Astrocyte (in vitro differentiated cells and primary cell): ENCODE results near the gene CYP4B1.

Experiments used
- EZH2 ChIP-seq: IDR thresholded peaks from 2 replicates; pipeline ENCODE4 v1.6.1; 2012; ENCODE audit warnings: mild to moderate bottlenecking, low read length, inconsistent platforms; ENCODE audit not compliant: insufficient read depth
- TF ChIP-seq, protein P1 (sequence below): IDR thresholded peaks from 2 replicates; pipeline ENCODE4 v1.5.1; 2011; ENCODE audit warnings: low read depth, mild to moderate bottlenecking, inconsistent platforms, low read length, moderate library complexity; ENCODE audit not compliant: insufficient read depth

DNA sequence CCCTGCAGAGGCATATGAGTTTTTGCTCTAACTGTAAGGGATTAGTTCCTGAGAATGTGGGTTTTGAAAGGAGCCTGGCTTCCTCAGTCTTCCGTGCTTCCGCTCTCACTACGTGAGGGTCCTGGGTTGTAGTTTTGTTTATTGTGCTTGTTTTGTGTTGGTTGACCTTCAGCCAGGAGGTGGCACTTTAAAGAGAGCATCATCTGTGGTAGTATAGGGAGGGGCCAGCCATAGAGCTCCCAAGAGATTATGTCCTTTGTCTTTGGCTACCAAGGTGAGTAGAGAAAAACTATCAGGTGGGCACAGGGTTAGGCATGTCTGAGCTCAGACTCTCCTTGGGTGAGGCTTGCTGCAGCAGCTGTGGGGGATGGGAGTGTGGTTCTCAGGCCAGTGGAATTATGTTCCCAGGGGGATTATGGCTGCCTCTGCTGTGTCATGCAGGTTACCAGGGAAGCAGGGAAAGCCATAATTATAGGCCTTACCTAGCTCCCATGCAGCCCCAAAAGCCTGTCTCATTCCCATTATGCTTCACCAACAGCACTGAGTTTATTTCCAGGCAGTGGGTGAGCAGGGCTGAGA is 23.5 kb downstream of the CYP4B1 start:
- no peak for TF ChIP-seq EZH2
- TF ChIP-seq, protein P1, sequence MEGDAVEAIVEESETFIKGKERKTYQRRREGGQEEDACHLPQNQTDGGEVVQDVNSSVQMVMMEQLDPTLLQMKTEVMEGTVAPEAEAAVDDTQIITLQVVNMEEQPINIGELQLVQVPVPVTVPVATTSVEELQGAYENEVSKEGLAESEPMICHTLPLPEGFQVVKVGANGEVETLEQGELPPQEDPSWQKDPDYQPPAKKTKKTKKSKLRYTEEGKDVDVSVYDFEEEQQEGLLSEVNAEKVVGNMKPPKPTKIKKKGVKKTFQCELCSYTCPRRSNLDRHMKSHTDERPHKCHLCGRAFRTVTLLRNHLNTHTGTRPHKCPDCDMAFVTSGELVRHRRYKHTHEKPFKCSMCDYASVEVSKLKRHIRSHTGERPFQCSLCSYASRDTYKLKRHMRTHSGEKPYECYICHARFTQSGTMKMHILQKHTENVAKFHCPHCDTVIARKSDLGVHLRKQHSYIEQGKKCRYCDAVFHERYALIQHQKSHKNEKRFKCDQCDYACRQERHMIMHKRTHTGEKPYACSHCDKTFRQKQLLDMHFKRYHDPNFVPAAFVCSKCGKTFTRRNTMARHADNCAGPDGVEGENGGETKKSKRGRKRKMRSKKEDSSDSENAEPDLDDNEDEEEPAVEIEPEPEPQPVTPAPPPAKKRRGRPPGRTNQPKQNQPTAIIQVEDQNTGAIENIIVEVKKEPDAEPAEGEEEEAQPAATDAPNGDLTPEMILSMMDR, result no peak
